Testis (tissue), 3 donors: ENCODE results near the gene TSPAN12. TPM values are rescaled to one million over a fixed set of nuclear protein-coding genes. Genes with fewer than 3 reads are reported as not detected.

Experiments
- DNase-seq: peaks from one replicate; pipeline ENCODE4 v3.0.0-alpha.2; 2019
- H3K27ac ChIP-seq, 2 donors: fragments of 200-600 bp; sonication (generic); one replicate each; pipeline ENCODE4 v1.5.1; 2019
- H3K27me3 ChIP-seq: fragments of 200-600 bp; sonication (generic); one replicate; pipeline ENCODE4 v1.5.1; 2019
- H3K36me3 ChIP-seq: fragments of 200-600 bp; sonication (generic); one replicate; pipeline ENCODE4 v1.5.1; 2017; ENCODE audit warnings: low read depth; ENCODE audit errors: missing control alignments
- H3K4me1 ChIP-seq: fragments of 200-600 bp; sonication (generic); one replicate; pipeline ENCODE4 v1.5.1; 2019
- H3K4me3 ChIP-seq, 2 donors: fragments of 200-600 bp; sonication (generic); one replicate each; pipeline ENCODE4 v1.5.1; 2017 to 2019
- H3K9me3 ChIP-seq: fragments of 200-600 bp; sonication (generic); one replicate; pipeline ENCODE4 v1.5.1; 2017
- CTCF ChIP-seq, 3 experiments: fragments of 450-650 bp in 2 of 3; fragments of 200-600 bp in 1 of 3; sonication (generic) in 1 of 3; IDR thresholded peaks; one replicate each; pipeline ENCODE4 v1.5.1; 2016 to 2019; ENCODE audit warnings: antibody characterized with exemption in 3 of 3, mild to moderate bottlenecking in 2 of 3, moderate library complexity in 1 of 3
- POLR2A ChIP-seq: fragments of 450-650 bp; IDR thresholded peaks from one replicate; pipeline ENCODE4 v1.6.1; 2017; ENCODE audit warnings: antibody characterized with exemption, mild to moderate bottlenecking, moderate library complexity
- WGBS, 2 donors: methylation state at CpG; one replicate each; pipeline ENCODE4 v1.1.5; 2018; 5-methylcytosine and 5-hydroxymethylcytosine counted together
- intact Hi-C: fragments of 100-400 bp; cut with DNase I; formaldehyde crosslinking; loops from one replicate; pipeline ENCODE4 v1.15.1; 2023; ENCODE audit warnings: low total_unique reads
- polyA plus RNA-seq: library from polyadenylated mRNA; stranded (reverse); fragments of 350-450 nt; fragmentation: Illumina TruSeq; extraction: RNeasy Lipid Tissue Mini Kit (QIAGEN cat#74804); gene quantifications from one replicate; pipeline ENCODE4 v1.2.3, GENCODE V29; 2014; ENCODE audit warnings: low read depth, low replicate concordance; ENCODE audit not compliant: insufficient read depth
- total RNA-seq, 2 donors: library from RNA; depleted of rRNA; stranded (reverse); fragments of >200 nt; gene quantifications; one replicate each; pipeline ENCODE4 v1.2.3, GENCODE V29; 2016

The TSPAN12 gene
- total and polyA plus RNA-seq, 3 donors from 2014 or later: 4.3 to 6.6 (median 6.3) TPM

- TF ChIP-seq CTCF (IDR thresholded peaks at IDR 0.05) (no peak), POLR2A (no peak)
- H3K27ac ChIP-seq: no peak overlapping the region
- no peaks in the 10 kb centered on the region for H3K9me3 ChIP-seq
- intact Hi-C loops: no loop called here
- no peaks in the 10 kb centered on the region for H3K36me3 ChIP-seq
- DNase-seq: no peak
- no peaks in the 10 kb centered on the region for H3K27me3 ChIP-seq
- H3K4me1 ChIP-seq: no peaks in the 10 kb centered on the region
- 90 to 93% methylated on average over 2 of the region's 2 CpGs for WGBS, 2 donors
- no peak overlapping the region for H3K4me3 ChIP-seq
These were observed 28.5 kb downstream of the TSPAN12 start for GRCh38 chr7:120829487-120829886.

- WGBS, 2 donors: 80 to 83% methylated on average over 2 of the region's 2 CpGs
- Histone ChIP-seq H3K4me1 (no peaks in the 10 kb centered on the region), H3K27ac (no peak overlapping the region), H3K4me3 (no peak overlapping the region), H3K9me3 (no peaks in the 10 kb centered on the region), H3K36me3 (no peaks in the 10 kb centered on the region), H3K27me3 (no peaks in the 10 kb centered on the region)
- TF ChIP-seq POLR2A (no peak), CTCF (IDR thresholded peaks at IDR 0.05) (no peak)
- intact Hi-C loops: no loop called here
- DNase-seq: no peak
These were observed 29.4 kb downstream of the TSPAN12 start for GRCh38 chr7:120828528-120828927.

GRCh38 chr7:120827371-120828118 lies 30.4 kb downstream of the TSPAN12 start:
- TF ChIP-seq CTCF (IDR thresholded peaks at IDR 0.05) (no peak), POLR2A (no peak)
- DNase-seq: no peak
- H3K36me3 ChIP-seq: no peaks in the 10 kb centered on the region
- 81 to 82% methylated on average over 8 of the region's 8 CpGs for WGBS, 2 donors
- no peaks in the 10 kb centered on the region for H3K27me3 ChIP-seq
- H3K27ac ChIP-seq: no peak overlapping the region
- H3K4me3 ChIP-seq: no peak overlapping the region
- no peaks in the 10 kb centered on the region for H3K4me1 ChIP-seq
- no peaks in the 10 kb centered on the region for H3K9me3 ChIP-seq
- intact Hi-C loops: no loop called here

GRCh38 chr7:120825576-120825975 lies 32.4 kb downstream of the TSPAN12 start:
- WGBS, 2 donors: 46 to 73% methylated on average over 2 of the region's 2 CpGs
- H3K36me3 ChIP-seq: no peaks in the 10 kb centered on the region
- H3K27ac ChIP-seq: no peak overlapping the region
- H3K4me3 ChIP-seq: no peak overlapping the region
- DNase-seq: no peak
- intact Hi-C loops: no loop called here
- no peaks in the 10 kb centered on the region for H3K27me3 ChIP-seq
- no peak for TF ChIP-seq CTCF (IDR thresholded peaks at IDR 0.05)
- TF ChIP-seq POLR2A: no peak
- no peaks in the 10 kb centered on the region for H3K4me1 ChIP-seq
- no peaks in the 10 kb centered on the region for H3K9me3 ChIP-seq

GRCh38 chr7:120825152-120825551 lies 32.8 kb downstream of the TSPAN12 start:
- 41 to 55% methylated on average over 1 of the region's 1 CpG for WGBS, 2 donors
- H3K4me1 ChIP-seq: no peaks in the 10 kb centered on the region
- H3K9me3 ChIP-seq: no peaks in the 10 kb centered on the region
- TF ChIP-seq POLR2A: no peak
- H3K36me3 ChIP-seq: no peaks in the 10 kb centered on the region
- no peak overlapping the region for H3K27ac ChIP-seq
- H3K4me3 ChIP-seq: no peak overlapping the region
- no peaks in the 10 kb centered on the region for H3K27me3 ChIP-seq
- DNase-seq: no peak
- intact Hi-C loops: no loop called here
